ENCODE measurements around the gene GDPD2.

The GDPD2 gene

GRCh38 chrX:70470850-70471289 lies 47.8 kb downstream of the GDPD2 start:
- no peak for DNase-seq (ENCODE audit: low read depth, low spot score)

- no peak for DNase-seq (ENCODE audit: low read depth, low spot score)
These were observed 53.2 kb downstream of the GDPD2 start for GRCh38 chrX:70476166-70476933.

GRCh38 chrX:70476934-70477733 lies 54.0 kb downstream of the GDPD2 start:
- DNase-seq (ENCODE audit: low read depth, low spot score), result no peak

- DNase-seq (ENCODE audit: low read depth, low spot score), result no peak
These were observed 54.6 kb downstream of the GDPD2 start for GRCh38 chrX:70477734-70478075.

GRCh38 chrX:70478526-70479245 lies 55.6 kb downstream of the GDPD2 start:
- no peak for DNase-seq (ENCODE audit: low read depth, low spot score)

- DNase-seq (ENCODE audit: low read depth, low spot score), result no peak
These were observed 56.3 kb downstream of the GDPD2 start for GRCh38 chrX:70479247-70479921.

GRCh38 chrX:70479922-70480659 lies 57.0 kb downstream of the GDPD2 start:
- no peak for DNase-seq (ENCODE audit: low read depth, low spot score)

GRCh38 chrX:70480660-70481018 lies 57.5 kb downstream of the GDPD2 start:
- no peak for DNase-seq (ENCODE audit: low read depth, low spot score)

- no peak for DNase-seq (ENCODE audit: low read depth, low spot score)
These were observed 58.6 kb downstream of the GDPD2 start for GRCh38 chrX:70481471-70482270.

- DNase-seq (ENCODE audit: low read depth, low spot score), result no peak
These were observed 59.2 kb downstream of the GDPD2 start for GRCh38 chrX:70482300-70482699.
